ENCODE data around the gene FAM3C.
"Not testable (repeated sequence)": the region's sequence is repeated elsewhere in the genome, so short reads cannot be mapped to it uniquely, and the experiment has no call there.

Gene FAM3C

DNA sequence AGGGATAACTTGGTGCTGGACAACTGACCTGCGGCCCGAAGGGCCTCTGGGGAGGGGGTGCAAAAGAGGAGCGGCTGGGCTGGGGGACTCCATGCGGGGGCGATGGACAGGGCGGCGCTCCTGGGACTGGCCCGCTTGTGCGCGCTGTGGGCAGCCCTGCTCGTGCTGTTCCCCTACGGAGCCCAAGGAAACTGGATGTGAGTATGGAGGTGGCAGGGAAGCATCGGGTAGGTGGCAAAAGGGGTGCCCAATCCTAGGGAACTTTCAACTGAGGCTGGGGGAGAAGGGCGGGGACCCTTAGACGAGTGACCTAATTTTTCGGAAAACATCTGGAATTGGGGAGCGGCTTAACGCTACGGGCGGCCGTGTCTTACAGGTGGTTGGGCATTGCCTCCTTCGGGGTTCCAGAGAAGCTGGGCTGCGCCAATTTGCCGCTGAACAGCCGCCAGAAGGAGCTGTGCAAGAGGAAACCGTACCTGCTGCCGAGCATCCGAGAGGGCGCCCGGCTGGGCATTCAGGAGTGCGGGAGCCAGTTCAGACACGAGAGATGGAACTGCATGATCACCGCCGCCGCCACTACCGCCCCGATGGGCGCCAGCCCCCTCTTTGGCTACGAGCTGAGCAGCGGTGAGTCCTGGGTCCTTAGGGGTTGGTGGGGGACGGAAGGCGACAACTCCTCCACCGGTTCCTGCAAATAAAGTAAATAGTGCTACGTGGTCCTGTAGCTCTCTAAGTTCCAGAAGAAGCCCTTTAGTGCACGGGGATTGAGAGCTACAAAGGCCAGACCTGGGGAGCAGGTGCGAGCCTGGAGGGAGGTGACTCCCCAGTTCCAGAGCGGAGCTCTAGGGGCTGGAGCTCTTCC lies 66.7 kb downstream of the FAM3C start:
- no peak for DNase-seq

DNA sequence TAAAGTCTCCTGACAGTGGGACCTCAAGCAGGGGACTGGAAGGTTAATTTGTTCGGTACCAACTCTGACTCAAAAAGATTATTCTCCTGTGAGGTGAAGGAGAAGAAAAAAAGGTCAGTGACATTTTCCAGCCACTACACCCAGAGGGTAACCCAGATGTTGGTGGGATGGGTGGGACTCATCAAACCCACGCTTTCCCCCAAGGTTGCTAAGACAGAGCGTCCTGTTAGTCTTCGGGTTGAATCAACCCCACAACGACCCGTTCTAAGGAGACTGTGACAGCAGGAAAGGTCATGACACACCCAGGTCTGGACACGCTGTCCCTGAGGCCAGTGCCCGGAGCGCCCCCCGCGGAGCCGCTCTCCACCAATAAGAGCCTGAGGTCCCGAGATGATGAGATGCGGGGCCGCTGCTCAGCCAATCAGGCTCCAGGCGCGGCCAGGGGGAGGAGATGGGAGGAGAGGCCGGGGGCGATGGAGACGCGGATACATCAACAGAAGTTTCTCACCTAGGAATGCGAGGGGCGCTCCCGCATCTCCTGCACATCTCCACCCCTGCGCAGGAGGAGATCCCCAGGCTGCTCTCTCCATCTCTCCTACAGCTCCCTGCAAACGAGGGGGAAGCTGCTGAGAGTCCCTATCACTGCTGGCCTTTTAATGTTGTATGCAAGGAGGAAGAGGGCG lies 67.5 kb downstream of the FAM3C start, which contains the start of gene WNT16:
Gene WNT16, plus strand, starts transcription at position 493 of the 683 bp plus-strand sequence. CDS start 293 bp downstream, outside the sequence.
- DNase-seq, result no peak

DNA sequence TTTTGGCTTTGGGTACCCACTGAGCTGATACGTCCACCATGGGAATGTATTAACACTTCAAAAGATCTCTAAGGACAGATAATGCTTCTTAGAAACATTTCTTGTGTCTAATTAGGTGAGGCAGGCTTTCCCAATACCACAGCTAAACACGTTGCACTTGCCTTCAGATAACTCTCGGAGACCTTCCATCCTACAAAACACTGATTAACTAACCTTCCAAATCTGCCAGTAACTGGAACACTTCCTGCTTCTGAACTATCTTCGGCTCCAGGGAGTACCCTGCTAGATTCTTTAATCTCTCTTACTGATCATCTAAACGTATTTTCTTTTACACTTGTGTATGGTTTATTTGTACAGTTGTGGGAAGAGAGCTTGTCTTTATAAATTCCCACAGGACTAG lies 68.4 kb downstream of the FAM3C start:
- no peak for DNase-seq

DNA sequence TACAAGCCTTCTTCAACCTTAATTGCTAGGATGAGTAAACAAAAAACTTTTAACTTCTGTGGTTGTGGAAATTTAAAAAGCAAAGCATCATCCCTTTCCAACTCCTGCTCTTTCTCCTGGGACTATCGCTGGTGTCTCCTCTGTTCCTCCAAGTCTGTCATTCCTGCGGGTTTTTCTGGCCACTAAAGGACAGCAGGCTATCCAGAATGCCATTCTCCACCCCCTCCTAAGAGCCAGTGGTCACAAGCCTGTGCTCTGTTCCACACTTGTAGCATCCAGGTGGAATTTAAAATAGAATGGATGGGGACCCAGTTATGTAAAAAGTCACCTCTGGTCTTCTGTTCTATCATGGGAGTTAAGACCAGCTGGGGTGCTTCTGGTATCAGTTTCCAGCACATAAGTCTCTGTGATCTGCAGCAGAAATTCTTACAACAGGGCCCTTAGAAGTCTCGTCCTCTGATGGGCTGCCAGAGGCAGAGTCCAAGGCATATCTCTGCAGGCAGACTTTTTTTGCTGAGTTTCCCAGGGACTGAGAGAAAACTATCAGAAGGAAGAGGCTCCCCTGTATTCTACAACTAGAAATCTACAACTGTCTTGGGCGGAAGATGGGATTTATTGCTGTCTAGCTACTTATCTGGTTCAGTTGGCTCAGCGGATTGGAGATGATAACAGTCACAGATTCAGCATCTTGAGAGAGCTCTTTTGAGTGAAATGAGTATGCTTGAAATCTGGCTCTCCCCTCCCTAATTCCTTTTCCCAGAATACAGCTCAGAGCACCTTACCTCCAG lies 72.4 kb downstream of the FAM3C start:
- no peak for DNase-seq

DNA sequence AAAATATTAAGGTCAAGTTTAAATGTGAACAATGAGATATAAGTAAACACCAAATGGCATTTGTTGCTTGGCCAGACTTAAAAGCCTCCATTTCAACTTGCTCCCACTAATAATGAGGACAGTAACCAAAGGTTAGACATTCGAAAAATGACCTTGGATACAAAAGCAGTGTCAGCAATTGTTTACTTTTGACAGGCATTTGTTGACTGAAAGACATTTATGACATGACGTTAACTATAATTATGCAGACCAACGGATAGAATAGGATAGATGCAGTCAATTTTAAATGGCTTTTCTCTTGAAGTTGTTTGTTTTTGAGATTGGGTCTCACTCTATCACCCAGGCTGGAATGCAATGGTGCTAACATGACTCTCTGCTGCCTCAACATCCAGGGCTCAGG lies 73.6 kb downstream of the FAM3C start:
- DNase-seq, result no peak

DNA sequence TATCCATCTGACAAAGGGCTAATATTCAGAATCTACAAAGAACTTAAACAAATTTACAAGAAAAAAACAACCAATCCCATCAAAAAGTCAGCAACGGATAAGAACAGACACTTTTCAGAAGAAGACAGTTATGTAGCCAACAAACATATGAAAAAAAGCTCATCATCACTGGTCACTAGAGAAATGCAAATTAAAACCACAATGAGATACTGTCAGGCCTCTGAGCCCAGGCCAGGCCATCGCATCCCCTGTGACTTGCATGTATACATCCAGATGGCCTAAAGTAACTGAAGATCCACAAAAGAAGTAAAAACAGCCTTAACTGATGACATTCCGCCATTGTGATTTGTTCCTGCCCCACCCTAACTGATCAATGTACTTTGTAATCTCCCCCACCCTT lies 80.9 kb downstream of the FAM3C start:
- DNase-seq, result not testable (repeated sequence)

DNA sequence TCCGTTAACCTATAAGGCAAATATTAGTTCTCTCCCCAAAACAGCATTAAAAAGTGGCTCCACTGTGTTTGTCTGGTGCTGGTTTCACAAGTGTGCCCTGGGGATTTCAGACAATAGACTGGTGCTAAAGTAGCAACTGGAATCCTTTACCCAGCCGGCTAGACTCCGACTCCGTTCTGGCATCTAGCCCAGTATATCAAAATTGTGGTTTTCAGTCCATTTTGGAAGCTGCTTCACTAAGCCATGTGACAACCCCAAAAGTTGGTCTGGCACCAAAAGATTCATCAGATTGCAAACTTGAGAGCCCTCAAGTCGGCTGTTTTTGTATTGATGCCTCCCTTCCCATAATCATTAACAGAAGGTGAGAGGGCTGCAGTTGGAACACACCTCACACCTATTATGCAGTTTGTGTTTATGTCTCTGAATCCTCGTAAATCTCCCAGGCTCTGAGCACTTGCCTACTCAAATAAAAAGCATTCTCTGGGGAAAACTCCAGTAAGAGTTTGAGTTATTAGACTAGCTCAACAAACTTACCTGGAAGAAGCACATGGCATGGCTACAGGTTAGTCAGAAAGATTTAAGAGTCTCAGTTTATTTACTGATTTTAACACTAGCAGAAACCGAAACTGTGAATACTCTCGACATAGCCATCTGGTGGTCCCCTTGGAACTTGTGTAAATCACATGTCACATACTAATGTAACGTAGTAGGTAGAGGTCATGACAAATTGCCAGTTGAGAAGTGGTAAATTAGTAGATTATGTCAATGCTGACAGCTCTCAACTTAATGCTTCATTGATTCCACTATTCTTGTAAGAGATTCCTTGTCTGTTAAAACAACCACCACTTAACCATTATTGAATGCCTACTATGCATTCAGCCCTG lies 82.1 kb downstream of the FAM3C start:
- no peak for DNase-seq

DNA sequence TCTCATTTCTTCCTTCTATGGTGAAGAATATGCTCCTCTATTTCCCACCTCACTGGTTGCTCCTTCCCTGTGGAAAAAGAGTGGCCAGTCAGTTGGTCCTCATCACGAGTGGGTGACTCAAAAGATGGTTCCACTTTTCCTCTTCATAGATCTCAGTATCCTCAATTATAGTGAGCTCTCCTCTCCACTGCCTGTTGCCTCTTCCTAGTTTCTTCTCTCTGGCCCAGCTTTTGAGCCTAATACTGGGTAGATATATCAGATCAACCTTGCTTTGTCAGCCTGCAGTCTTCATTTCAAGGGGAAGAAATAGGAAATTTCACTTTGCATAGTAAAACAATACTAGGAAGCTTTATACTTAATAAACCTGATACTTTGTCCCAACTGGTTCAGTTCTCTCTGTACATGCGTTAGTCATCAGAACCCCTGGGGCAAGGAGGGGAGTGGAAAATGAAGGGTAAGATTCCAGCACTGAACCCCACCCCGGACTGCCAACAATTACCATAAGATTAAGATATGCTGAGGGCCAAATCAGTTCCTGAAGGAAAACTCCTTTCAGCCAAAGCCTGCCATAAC lies 82.8 kb downstream of the FAM3C start:
- no peak for DNase-seq

DNA sequence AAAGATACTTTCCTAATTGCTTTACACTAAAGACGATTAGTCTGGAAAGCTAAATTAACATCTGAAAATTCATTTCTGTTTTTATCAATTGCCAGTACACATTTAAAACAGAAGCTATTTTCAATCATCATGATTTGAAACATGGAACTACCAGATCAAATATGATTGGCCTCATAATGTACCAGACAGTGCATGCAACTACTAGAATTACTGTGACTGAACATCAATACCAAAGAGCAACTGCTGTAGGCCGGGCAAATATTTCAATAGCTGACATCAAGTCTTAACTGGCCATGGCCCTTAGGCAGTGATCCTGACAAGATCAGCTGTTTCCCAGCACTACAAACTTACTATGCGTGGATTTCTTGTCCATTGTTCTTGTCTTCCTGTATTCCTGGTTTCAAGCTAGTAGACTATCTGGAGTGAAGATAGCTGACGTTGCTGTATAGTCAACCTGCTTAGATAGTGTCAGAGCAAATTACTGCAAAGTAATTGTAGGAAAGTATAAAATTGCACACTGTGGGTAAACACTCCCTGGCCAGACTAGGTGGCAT lies 89.0 kb downstream of the FAM3C start:
- DNase-seq, result no peak

DNA sequence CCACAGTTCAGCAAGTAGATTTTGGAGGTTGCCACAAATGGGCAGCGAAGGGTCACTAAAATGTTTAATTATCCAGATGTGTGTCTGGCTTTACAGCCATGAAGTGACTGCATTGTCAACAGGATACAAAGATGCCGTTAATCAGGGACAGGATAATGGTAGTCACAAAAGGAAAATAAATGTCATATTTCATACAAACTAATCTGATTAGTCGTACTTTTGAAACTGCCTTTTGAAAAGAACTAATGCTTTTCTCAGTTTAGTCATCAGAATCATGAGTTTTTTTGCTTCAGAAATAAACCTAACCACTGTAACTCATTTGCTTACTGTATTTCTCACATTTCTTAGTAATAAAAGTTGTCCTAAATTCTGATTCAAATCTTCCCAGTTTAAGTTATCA lies 89.5 kb downstream of the FAM3C start:
- no peak for DNase-seq

DNA sequence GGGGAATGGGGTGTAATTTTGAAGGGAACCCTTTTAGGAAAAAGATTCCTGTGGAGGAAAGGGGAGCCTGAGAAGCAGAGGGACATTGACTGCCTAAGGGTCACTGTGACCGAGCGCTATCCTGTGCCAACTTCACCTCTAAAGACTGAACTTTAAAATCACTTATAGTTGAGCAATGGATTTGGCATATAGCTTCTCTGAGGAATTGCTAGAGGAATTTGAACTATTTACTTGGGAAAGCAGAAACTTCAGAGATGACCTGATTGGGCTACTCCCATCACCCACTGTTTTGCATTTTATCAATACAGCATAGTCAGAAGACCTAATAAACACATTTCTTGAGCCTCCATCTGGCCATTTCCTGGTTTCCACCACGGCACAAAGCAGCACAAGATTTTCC lies 91.0 kb downstream of the FAM3C start:
- no peak for DNase-seq

DNA sequence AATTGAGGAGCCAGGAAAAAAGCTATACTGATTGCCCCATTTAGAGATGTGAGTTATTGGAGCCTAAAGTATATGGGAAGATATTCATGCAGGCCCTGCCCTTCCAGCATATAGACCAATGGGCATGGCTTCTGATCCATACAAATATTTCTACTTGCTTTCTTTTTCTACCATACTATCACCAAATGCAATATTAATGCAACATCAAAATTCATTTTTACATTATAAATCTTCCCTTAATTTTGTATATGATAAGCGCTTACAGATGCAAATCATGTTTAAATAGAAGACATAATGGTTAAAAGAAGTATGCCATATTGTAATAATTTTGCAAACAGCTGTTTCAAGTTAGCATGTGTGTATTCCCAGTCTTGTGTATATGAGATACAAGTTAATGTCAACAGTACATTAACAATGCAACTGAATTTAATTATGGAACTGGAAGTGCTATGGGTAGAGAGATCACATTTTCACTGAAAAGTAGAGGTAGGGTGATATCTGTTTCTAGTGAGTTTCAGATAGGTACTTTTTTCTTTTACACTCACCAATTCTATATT lies 91.9 kb downstream of the FAM3C start:
- DNase-seq, result no peak

DNA sequence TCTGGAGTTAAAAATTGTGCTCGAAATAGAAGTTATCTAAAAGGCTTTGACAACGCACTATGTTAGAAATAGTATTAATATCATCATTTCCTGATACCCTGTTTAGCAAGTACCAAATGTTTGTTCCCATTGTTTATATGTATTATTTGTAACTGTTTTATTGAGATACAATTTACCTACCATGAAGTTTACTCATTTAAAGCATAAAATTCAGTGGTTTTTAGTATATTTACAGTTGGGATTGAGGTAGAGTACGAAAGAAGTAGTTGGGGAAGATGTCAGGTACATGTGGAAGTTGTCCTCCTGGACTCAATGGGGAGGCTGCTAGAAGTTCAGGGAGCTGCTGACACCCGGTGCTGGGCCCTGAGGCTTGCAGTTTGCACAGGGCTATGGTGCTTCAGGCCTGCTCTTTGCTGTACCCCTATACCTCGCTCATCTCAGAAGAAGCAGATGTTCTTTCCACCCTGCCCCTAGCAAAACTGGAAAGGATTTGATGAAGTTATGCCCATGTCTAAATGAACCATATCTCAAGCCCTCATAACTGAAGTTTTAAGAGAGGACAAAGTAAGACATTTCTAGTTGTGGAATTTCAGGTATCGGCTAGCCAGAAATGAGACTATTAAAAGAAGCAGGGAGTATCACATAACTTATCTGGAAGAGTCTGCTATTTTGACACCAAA lies 92.5 kb downstream of the FAM3C start:
- no peak for DNase-seq

DNA sequence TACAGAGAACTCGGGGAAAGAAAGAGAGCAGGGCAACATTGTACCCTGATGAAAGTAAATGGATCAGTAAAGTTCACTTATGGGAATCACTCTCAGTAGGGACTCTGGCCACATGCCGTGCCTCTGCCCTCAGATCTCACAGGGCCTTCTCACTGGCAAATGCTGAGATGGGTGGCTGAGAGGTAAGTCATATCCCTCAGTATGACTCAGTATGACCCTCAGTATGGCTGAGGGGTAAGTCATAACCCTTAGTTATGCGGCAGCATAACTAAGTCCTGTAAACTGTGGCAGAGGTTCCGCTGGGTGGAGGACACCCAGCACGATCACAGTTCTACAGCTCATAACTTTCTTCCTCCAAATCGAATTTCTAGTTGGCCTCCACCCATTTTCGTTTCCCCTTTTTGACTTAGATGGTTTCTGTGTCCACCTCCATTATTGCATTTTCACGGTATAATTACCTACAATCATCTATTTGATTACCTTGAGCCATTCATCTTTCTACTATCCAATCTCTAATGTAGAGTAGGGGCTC lies 93.8 kb downstream of the FAM3C start:
- no peak for DNase-seq

DNA sequence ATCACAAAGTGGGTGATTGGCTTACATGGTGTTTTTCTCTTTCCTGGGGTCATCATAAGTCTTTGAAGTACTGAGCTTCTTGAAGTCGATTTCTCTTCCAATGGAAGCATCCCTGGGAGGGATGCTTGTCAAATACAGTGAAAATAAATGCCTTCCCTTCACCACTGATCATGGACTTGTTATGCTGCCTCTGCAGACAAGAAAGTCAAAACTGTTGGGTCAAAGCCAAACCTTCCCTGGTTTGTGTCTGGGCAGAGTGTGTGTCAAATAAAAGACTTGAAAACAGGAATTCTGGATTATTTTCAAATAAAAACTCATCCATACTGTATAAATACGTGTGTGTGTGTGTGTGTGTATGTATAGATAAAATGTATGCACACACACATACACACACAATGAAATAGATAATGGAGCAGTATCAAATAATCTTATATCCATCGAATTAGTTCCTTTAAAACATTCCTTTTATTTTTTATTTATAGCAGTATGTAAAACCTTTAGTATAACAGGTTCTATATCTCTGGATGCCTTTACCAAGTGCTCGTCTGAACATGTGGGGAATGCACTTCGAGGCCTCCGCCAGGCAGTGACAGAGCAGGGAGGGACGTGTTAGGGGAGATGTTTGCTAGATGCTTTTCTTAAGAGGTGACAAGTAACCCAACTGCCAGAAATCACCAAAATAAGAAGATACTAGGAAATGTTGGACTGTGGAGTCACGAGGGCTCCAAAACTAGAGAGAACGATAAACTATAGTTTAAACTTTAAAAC lies 94.5 kb downstream of the FAM3C start:
- DNase-seq, result no peak

DNA sequence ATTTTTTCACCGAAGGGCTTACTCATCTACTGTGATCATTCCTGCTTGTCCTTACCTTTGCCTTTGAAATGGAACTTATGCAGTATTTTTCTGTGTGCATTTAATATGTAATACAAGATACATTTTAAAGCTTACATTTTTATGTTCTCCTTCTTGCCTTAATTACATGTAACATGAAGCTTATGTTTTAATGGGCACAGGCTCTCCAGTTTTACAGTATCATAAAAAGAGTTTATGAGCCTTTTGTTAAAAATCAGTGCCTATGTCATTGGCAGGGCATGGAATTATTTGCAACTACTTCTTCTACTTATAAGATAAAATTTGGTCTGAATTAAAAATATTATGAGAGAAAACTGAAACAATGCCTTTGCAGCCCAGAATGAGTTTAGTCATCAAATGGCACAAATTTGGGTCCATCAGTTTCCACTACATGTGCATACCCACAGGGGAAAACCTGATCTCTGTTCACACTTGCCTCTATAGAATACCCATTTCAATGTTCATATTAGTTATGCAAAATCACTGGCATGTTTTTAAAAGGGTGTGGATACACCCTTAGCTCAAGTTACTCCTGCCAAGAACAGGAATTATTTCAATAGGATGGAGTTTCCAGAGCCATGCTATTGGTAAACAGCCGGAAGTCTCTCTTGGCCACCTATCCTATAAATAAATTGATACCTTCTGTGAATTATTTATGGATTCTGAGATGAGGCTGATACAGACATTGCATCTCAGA lies 95.3 kb downstream of the FAM3C start:
- DNase-seq, result no peak

All from activated naive CD4-positive, alpha-beta T cell (primary cell).